OCI-LY3 (cell line): ENCODE results near the gene SETDB1.

Experiments
- H2AFZ ChIP-seq: fragments of 200-600, 300-600 bp; shearing (Covaris generic); 2 replicates; pipeline ENCODE4 v1.6.0; 2014; ENCODE audit warnings: antibody characterized with exemption, low read depth, low read length
- H3K27ac ChIP-seq: fragments of 200-600, 300-600 bp; sonication (generic); 2 replicates; pipeline ENCODE4 v1.5.1; 2014; ENCODE audit warnings: mild to moderate bottlenecking, low read length, moderate library complexity, mixed read lengths
- H3K27me3 ChIP-seq: fragments of 200-600, 300-600 bp; sonication (generic); 2 replicates; pipeline ENCODE4 v1.6.1; 2014; ENCODE audit warnings: low read depth, low read length, mixed read lengths
- H3K36me3 ChIP-seq: fragments of 200-600, 300-600 bp; sonication (generic); replicated peaks from 2 replicates; pipeline ENCODE3; 2014; ENCODE audit warnings: low read depth, low read length, mixed read lengths
- H3K4me1 ChIP-seq: fragments of 300-600, 200-600 bp; sonication (generic); 2 replicates; pipeline ENCODE4 v1.6.1; 2014; ENCODE audit warnings: low read length, mixed read lengths
- H3K4me2 ChIP-seq: fragments of 200-600, 300-600 bp; sonication (generic); 2 replicates; pipeline ENCODE4 v1.6.1; 2014; ENCODE audit warnings: low read length, mixed read lengths
- H3K4me3 ChIP-seq: fragments of 300-600, 200-600 bp; sonication (generic); 2 replicates; pipeline ENCODE4 v1.5.1; 2014; ENCODE audit warnings: antibody characterized with exemption, mild to moderate bottlenecking, low read length, moderate library complexity
- H3K79me2 ChIP-seq: fragments of 300-600, 200-600 bp; shearing (Covaris generic); 2 replicates; pipeline ENCODE4 v1.6.1; 2014; ENCODE audit warnings: mild to moderate bottlenecking, low read length, mixed read lengths
- H3K9ac ChIP-seq: fragments of 300-600, 200-600 bp; shearing (Covaris generic); 2 replicates; pipeline ENCODE4 v1.6.0; 2014; ENCODE audit warnings: mild to moderate bottlenecking, low read length, moderate library complexity
- H3K9me3 ChIP-seq: fragments of 200-600, 300-600 bp; shearing (Covaris generic); 2 replicates; pipeline ENCODE4 v1.6.1; 2014; ENCODE audit warnings: low read length, mixed read lengths; ENCODE audit not compliant: insufficient read depth
- H4K20me1 ChIP-seq: fragments of 200-600, 300-600 bp; sonication (generic); 2 replicates; pipeline ENCODE4 v1.6.1; 2016; ENCODE audit warnings: low read length, mixed read lengths; ENCODE audit not compliant: insufficient read depth
- CTCF ChIP-seq: fragments of 200-600, 300-600 bp; sonication (generic); IDR thresholded peaks from 2 replicates; pipeline ENCODE4 v1.5.1; 2014; ENCODE audit warnings: antibody characterized with exemption, low read length, low read depth
- EZH2phosphoT487 ChIP-seq: fragments of 200-600 bp; shearing (Covaris generic); IDR thresholded peaks from 2 replicates; pipeline ENCODE4 v1.6.1; 2018; ENCODE audit warnings: antibody characterized with exemption, mixed run types, low read depth

Gene SETDB1

GRCh38 chr1:151011154-151011850 is 85.1 kb downstream of the SETDB1 start:
- Histone ChIP-seq H3K27ac (no peak overlapping the region), H3K9me3 (no peaks in the 10 kb centered on the region), H3K9ac (no peak overlapping the region), H3K79me2 (peaks cover 14% of the 10 kb centered on the region; the same call in 1 of the 2 replicates), H2AFZ (no peak overlapping the region), H3K4me1 (peaks cover 25% of the 10 kb centered on the region), H3K27me3 (no peaks in the 10 kb centered on the region), H3K4me3 (no peak overlapping the region), H3K36me3 (no peaks in the 10 kb centered on the region), H4K20me1 (no peaks in the 10 kb centered on the region), H3K4me2 (no peak overlapping the region)
- no peak for TF ChIP-seq EZH2phosphoT487
- no peak for TF ChIP-seq CTCF

- no peak overlapping the region for H3K9ac ChIP-seq
- no peak overlapping the region for H3K4me2 ChIP-seq
- no peaks in the 10 kb centered on the region for H3K27me3 ChIP-seq
- H4K20me1 ChIP-seq = no peaks in the 10 kb centered on the region
- H2AFZ ChIP-seq = no peak overlapping the region
- TF ChIP-seq EZH2phosphoT487 (no peak), CTCF (no peak)
- no peaks in the 10 kb centered on the region for H3K36me3 ChIP-seq
- H3K9me3 ChIP-seq = no peaks in the 10 kb centered on the region
- H3K27ac ChIP-seq = no peak overlapping the region
- H3K4me3 ChIP-seq = no peak overlapping the region
- peaks cover 14% of the 10 kb centered on the region; the same call in 1 of the 2 replicates for H3K79me2 ChIP-seq
- peaks cover 12% of the 10 kb centered on the region for H3K4me1 ChIP-seq
These were observed 86.7 kb downstream of the SETDB1 start for GRCh38 chr1:151012684-151013471.

- Histone ChIP-seq H3K4me3 (no peak overlapping the region), H3K9ac (no peak overlapping the region), H3K27me3 (no peaks in the 10 kb centered on the region), H3K4me1 (peaks cover 11% of the 10 kb centered on the region), H3K4me2 (no peak overlapping the region), H4K20me1 (no peaks in the 10 kb centered on the region), H3K27ac (no peak overlapping the region), H2AFZ (no peak overlapping the region), H3K79me2 (peaks cover 12% of the 10 kb centered on the region; the same call in 1 of the 2 replicates), H3K36me3 (peaks cover 2% of the 10 kb centered on the region), H3K9me3 (no peaks in the 10 kb centered on the region)
- no peak for TF ChIP-seq EZH2phosphoT487
- no peak for TF ChIP-seq CTCF
These were observed 87.4 kb downstream of the SETDB1 start for GRCh38 chr1:151013518-151013917.
